H1 (cell line): Measurements from ENCODE around the gene SH2B3. TPM values are rescaled to one million over a fixed set of nuclear protein-coding genes. Genes with fewer than 3 reads are reported as not detected.

Experiments
- CTCF ChIA-PET: fragments of 300-600 bp; sonication (Branson Sonifier 250); formaldehyde crosslinking; loops from one replicate; lab custom pipeline; 2021; ENCODE audit not compliant: partially characterized antibody; lab: Charles Lee
- POLR2A ChIA-PET: fragments of 300-600 bp; sonication (Branson Sonifier 250); formaldehyde crosslinking; loops from one replicate; lab custom pipeline; 2021; ENCODE audit warnings: inconsistent platforms; ENCODE audit not compliant: partially characterized antibody; lab: Charles Lee
- DNase-seq, 2 experiments: peaks; one replicate each; pipeline versions ENCODE4 v3.0.0 to v3.0.0-alpha.2; 2010 to 2022; ENCODE audit warnings: low spot score in 2 of 2, low read depth in 1 of 2, mixed read lengths in 1 of 2
- FAIRE-seq: peaks from 2 replicates; lab custom pipeline; 2011; peaks lifted over from hg19 to GRCh38; lab: Jason Lieb, UNC
- H2AFZ ChIP-seq: 2 replicates; pipeline ENCODE4 v1.8.1; 2012; ENCODE audit warnings: low read length, inconsistent platforms
- H2AK5ac ChIP-seq: 2 replicates; pipeline ENCODE4 v1.6.1; 2013; ENCODE audit warnings: low read depth, low read length
- H2BK120ac ChIP-seq: replicated peaks from 2 replicates; pipeline ENCODE3; 2013; ENCODE audit warnings: low read depth, low read length, inconsistent platforms
- H2BK12ac ChIP-seq: 2 replicates; pipeline ENCODE4 v1.6.1; 2013; ENCODE audit warnings: low read depth, low read length
- H2BK15ac ChIP-seq: 2 replicates; pipeline ENCODE4 v1.6.1; 2013; ENCODE audit warnings: low read length
- H2BK20ac ChIP-seq: 2 replicates; pipeline ENCODE4 v1.6.1; 2013; ENCODE audit warnings: low read length
- H2BK5ac ChIP-seq: 2 replicates; pipeline ENCODE4 v1.6.1; 2013; ENCODE audit warnings: low read depth, low read length
- H3K14ac ChIP-seq: 2 replicates; pipeline ENCODE4 v1.6.1; 2013; ENCODE audit warnings: inconsistent platforms; ENCODE audit not compliant: insufficient read length
- H3K18ac ChIP-seq: 2 replicates; pipeline ENCODE4 v1.6.1; 2013; ENCODE audit warnings: low read length; ENCODE audit errors: extremely low read depth
- H3K23ac ChIP-seq: 2 replicates; pipeline ENCODE4 v1.6.1; 2013; ENCODE audit warnings: inconsistent platforms; ENCODE audit not compliant: insufficient read length
- H3K23me2 ChIP-seq: 2 replicates; pipeline ENCODE4 v1.6.1; 2013; ENCODE audit warnings: low read depth, low read length
- H3K27ac ChIP-seq: 2 replicates; pipeline ENCODE4 v1.6.1; 2011; ENCODE audit warnings: low read depth, low read length, inconsistent platforms
- H3K27me3 ChIP-seq, 4 experiments: replicated peaks in 1 of 4; 1 replicate in 1 of 4; 2 replicates in 3 of 4; pipeline versions ENCODE4 v1.6.1 to v1.8.1; 2011 to 2013; ENCODE audit warnings: low read length in 3 of 4, mild to moderate bottlenecking in 3 of 4, inconsistent platforms in 2 of 4, mixed read lengths in 2 of 4, moderate library complexity in 1 of 4; ENCODE audit not compliant: control insufficient read depth in 3 of 4, insufficient read depth in 3 of 4; ENCODE audit errors: extremely low read depth in 1 of 4
- H3K36me3 ChIP-seq, 4 experiments: 2 replicates each; pipeline versions ENCODE4 v1.6.1 to v1.8.1; 2011 to 2013; ENCODE audit warnings: mild to moderate bottlenecking in 4 of 4, low read length in 3 of 4, moderate library complexity in 2 of 4, control low read depth in 1 of 4, inconsistent platforms in 1 of 4; ENCODE audit not compliant: insufficient read depth in 4 of 4, control insufficient read depth in 2 of 4
- H3K4ac ChIP-seq: replicated peaks from 2 replicates; pipeline ENCODE3; 2013; ENCODE audit warnings: low read length, low read depth, mixed read lengths, inconsistent platforms; ENCODE audit not compliant: insufficient read length
- H3K4me1 ChIP-seq, 4 experiments: replicated peaks in 1 of 4; 1 replicate in 1 of 4; 2 replicates in 3 of 4; pipeline versions ENCODE4 v1.6.1 to v1.8.1; 2011 to 2013; ENCODE audit warnings: low read length in 3 of 4, inconsistent platforms in 2 of 4, mixed read lengths in 1 of 4; ENCODE audit not compliant: insufficient read depth in 4 of 4, control insufficient read depth in 3 of 4
- H3K4me2 ChIP-seq, 2 experiments: 2 replicates each; pipeline versions ENCODE4 v1.6.1 to v1.8.1; 2011 to 2013; ENCODE audit warnings: low read depth in 2 of 2, low read length in 2 of 2, control low read depth in 1 of 2, inconsistent platforms in 1 of 2, mild to moderate bottlenecking in 1 of 2; ENCODE audit not compliant: insufficient read depth in 1 of 2
- H3K4me3 ChIP-seq, 4 experiments: fragments of 200-600, 300-600 bp in 1 of 4; sonication (generic), shearing (Covaris generic), sonication (Bioruptor Twin) in 1 of 4; 2 replicates each; pipeline versions ENCODE4 v1.5.1 to v1.8.1; 2011 to 2016; ENCODE audit warnings: low read length in 4 of 4, low read depth in 3 of 4, control low read depth in 2 of 4, inconsistent platforms in 2 of 4, mild to moderate bottlenecking in 2 of 4, mixed read lengths in 1 of 4, moderate library complexity in 1 of 4; ENCODE audit not compliant: insufficient read depth in 2 of 4; ENCODE audit errors: extremely low read depth in 1 of 4
- H3K56ac ChIP-seq: replicated peaks from 2 replicates; pipeline ENCODE3; 2013; ENCODE audit warnings: low read depth, mild to moderate bottlenecking, mixed read lengths, low read length, inconsistent platforms; ENCODE audit not compliant: insufficient read length
- H3K79me1 ChIP-seq: 2 replicates; pipeline ENCODE4 v1.6.1; 2013; ENCODE audit warnings: low read depth, low read length, control low read depth
- H3K79me2 ChIP-seq, 2 experiments: 2 replicates each; pipeline versions ENCODE4 v1.6.1 to v1.8.1; 2012 to 2013; ENCODE audit warnings: low read length in 2 of 2, mild to moderate bottlenecking in 2 of 2, inconsistent platforms in 1 of 2; ENCODE audit not compliant: insufficient read depth in 2 of 2, control insufficient read depth in 1 of 2
- H3K9ac ChIP-seq, 4 experiments: replicated peaks in 1 of 4; 1 replicate in 1 of 4; 2 replicates in 3 of 4; pipeline versions ENCODE4 v1.6.1 to v1.8.1; 2011 to 2013; ENCODE audit warnings: low read depth in 3 of 4, low read length in 3 of 4, control low read depth in 2 of 4, mild to moderate bottlenecking in 2 of 4, moderate library complexity in 2 of 4, inconsistent platforms in 1 of 4; ENCODE audit errors: extremely low read depth in 1 of 4
- H3K9me3 ChIP-seq, 2 experiments: 2 replicates each; pipeline versions ENCODE4 v1.6.1 to v1.8.1; 2012 to 2013; ENCODE audit warnings: mild to moderate bottlenecking in 2 of 2, moderate library complexity in 2 of 2, control low read depth in 1 of 2, inconsistent platforms in 1 of 2, low read depth in 1 of 2, low read length in 1 of 2, mixed read lengths in 1 of 2; ENCODE audit not compliant: insufficient read depth in 2 of 2
- H4K20me1 ChIP-seq, 2 experiments: replicated peaks in 1 of 2; 2 replicates each; pipeline versions ENCODE3 to v1.8.1; 2011 to 2013; ENCODE audit warnings: inconsistent platforms in 2 of 2, low read length in 2 of 2, mild to moderate bottlenecking in 1 of 2; ENCODE audit not compliant: insufficient read depth in 2 of 2, control insufficient read depth in 1 of 2
- H4K5ac ChIP-seq: 2 replicates; pipeline ENCODE4 v1.6.1; 2013; ENCODE audit warnings: low read length, low read depth, mixed read lengths, inconsistent platforms; ENCODE audit not compliant: insufficient read length
- H4K8ac ChIP-seq: 2 replicates; pipeline ENCODE4 v1.8.0; 2013; ENCODE audit warnings: mild to moderate bottlenecking, moderate library complexity, low read length, inconsistent platforms; ENCODE audit not compliant: insufficient read depth; ENCODE audit errors: extremely low read depth
- H4K91ac ChIP-seq: replicated peaks from 2 replicates; pipeline ENCODE3; 2013; ENCODE audit warnings: low read length, mixed read lengths, inconsistent platforms; ENCODE audit not compliant: insufficient read length
- ATF2 ChIP-seq: IDR thresholded peaks from 2 replicates; pipeline ENCODE4 v1.6.1; 2012; ENCODE audit warnings: low read length, inconsistent platforms
- EGR1 ChIP-seq: IDR thresholded peaks from 2 replicates; pipeline ENCODE4 v1.6.1; 2011; ENCODE audit warnings: low read depth, low read length, borderline replicate concordance
- WGBS, 2 experiments: shearing (Covaris generic) in 1 of 2; methylation state at CpG; one replicate each; pipeline versions ENCODE4 v1.1.6 to v1.1.7; 2013 to 2015; ENCODE audit warnings: low lambda C conversion rate in 2 of 2, mixed read lengths in 2 of 2, inconsistent platforms in 1 of 2, low coverage in 1 of 2, missing lambda C conversion rate in 1 of 2; ENCODE audit not compliant: insufficient replicate concordance in 2 of 2, insufficient coverage in 1 of 2, insufficient read length in 1 of 2; ENCODE audit errors: extremely low coverage in 1 of 2, missing lambda C conversion rate in 1 of 2; 5-methylcytosine and 5-hydroxymethylcytosine counted together
- polyA plus RNA-seq, 7 experiments: library from polyadenylated mRNA; depleted of rRNA in 3 of 7; stranded (reverse) in 5 of 7; unstranded in 2 of 7; fragments of >200 nt in 5 of 7; fragments of 200-250 nt in 2 of 7; gene quantifications; 1 replicate in 5 of 7; 2 replicates in 1 of 7; 4 replicates in 1 of 7; pipeline versions ENCODE4 v1.2.1 to v1.2.3, GENCODE V29; 2011 to 2013; ENCODE audit warnings: missing spikeins in 2 of 7, mixed read lengths in 2 of 7
- total RNA-seq: library from RNA; stranded (reverse); fragmentation: NEBNext Ultra II Directional; extraction: Animal tissue kit (Norgen Biotek cat#: 25700); gene quantifications from 2 replicates; pipeline ENCODE4 v1.2.1, GENCODE V29; 2021
- TF ChIP-seq, protein P1 (sequence below): IDR thresholded peaks from 2 replicates; pipeline ENCODE4 v1.6.1; 2011; ENCODE audit warnings: low read depth, mild to moderate bottlenecking, low read length; ENCODE audit not compliant: insufficient read depth
- TF ChIP-seq, protein P2 (sequence below), 3 experiments: IDR thresholded peaks; 1 replicate in 2 of 3; 2 replicates in 1 of 3; pipeline versions ENCODE4 v1.5.1 to v1.6.1; 2011; ENCODE audit warnings: low read length in 3 of 3, mild to moderate bottlenecking in 3 of 3, inconsistent platforms in 2 of 3, low read depth in 1 of 3, moderate library complexity in 1 of 3; ENCODE audit not compliant: insufficient read depth in 1 of 3; ENCODE audit errors: control extremely low read depth in 1 of 3
- TF ChIP-seq, protein P3 (sequence below): IDR thresholded peaks from 2 replicates; pipeline ENCODE4 v1.6.1; 2011; ENCODE audit warnings: low read length, improper control_type of control experiment

SH2B3 gene
- total and polyA plus RNA-seq, 2 of the 8 experiments (the other 6 are each of a cell fraction or from before 2014, with no cell fraction given), result 20.8 to 34.1 TPM

DNA sequence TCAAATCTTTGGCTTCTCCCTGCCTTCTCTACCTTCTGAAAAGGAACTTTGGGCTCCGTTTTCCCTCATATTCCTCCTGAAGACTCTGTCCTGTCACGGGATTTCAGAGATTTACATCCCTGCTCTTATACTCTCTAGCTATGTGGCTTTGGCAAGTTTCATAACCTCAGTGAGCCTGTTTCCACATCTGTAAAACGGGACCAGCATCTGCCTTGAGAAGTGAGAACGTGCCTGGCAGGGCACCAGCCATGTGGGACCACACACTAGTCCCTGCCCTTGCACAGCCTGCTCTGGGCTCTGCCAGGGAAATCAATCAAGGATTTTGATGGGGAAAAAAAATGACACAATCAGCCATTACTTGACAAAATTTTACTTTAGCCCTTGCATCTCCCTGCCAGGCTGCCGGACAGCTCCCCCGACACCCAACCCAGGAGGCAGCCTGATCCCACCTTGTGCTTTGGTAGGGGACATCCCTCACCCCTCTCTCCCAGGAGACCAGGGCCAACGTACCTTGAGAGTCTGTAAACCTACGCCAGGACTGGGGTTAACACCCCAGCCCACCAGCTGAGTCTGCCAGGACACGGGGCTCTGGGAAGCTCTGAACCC, 45.3 kb upstream of the SH2B3 start:
- CTCF ChIA-PET, result interaction anchor here (1.1 to 1.8 kb wide), 4 partner anchors 9 to 62 kb away, joined by 3 to 6 read pairs (median 4); partner anchors contain the start of gene PHETA1
- H3K9ac ChIP-seq, result no peak overlapping the region
- H3K79me2 ChIP-seq, result no peaks in the 10 kb centered on the region
- POLR2A ChIA-PET, result interaction anchor here (2.0 to 3.5 kb wide), 2 partner anchors 9 to 44 kb away, joined by 5 to 27 read pairs; partner anchors contain the start of gene PHETA1
- H2AFZ ChIP-seq, result no peak overlapping the region
- H2BK5ac ChIP-seq, result no peak overlapping the region
- H3K4ac ChIP-seq, result no peak overlapping the region
- no peak overlapping the region for H4K8ac ChIP-seq
- no peak overlapping the region for H3K27ac ChIP-seq
- no peak overlapping the region for H4K91ac ChIP-seq
- no peak overlapping the region for H2BK120ac ChIP-seq
- H3K4me1 ChIP-seq, result no peaks in the 10 kb centered on the region
- no peak overlapping the region for H3K4me3 ChIP-seq
- H3K79me1 ChIP-seq, result no peaks in the 10 kb centered on the region
- H2BK20ac ChIP-seq, result no peak overlapping the region
- H2BK12ac ChIP-seq, result no peak overlapping the region
- no peak overlapping the region for H2BK15ac ChIP-seq
- peaks cover 0 to 3% (median 0%) of the 10 kb centered on the region in 4 experiments; a peak in 3 of 8 replicates for H3K36me3 ChIP-seq
- H3K4me2 ChIP-seq, result no peak overlapping the region
- DNase-seq (no peak), FAIRE-seq (no peak)
- H3K18ac ChIP-seq, result no peak overlapping the region
- H3K27me3 ChIP-seq, result no peaks in the 10 kb centered on the region
- H4K20me1 ChIP-seq, result no peaks in the 10 kb centered on the region
- H3K14ac ChIP-seq, result no peak overlapping the region
- no peak overlapping the region for H2AK5ac ChIP-seq
- no peak overlapping the region for H3K23ac ChIP-seq
- no peaks in the 10 kb centered on the region; the same call in 1 of the 2 replicates for H3K23me2 ChIP-seq
- 92% methylated on average over 9 of the region's 9 CpGs; no CpG with 5 or more reads in 1 of the 2 experiments for WGBS, 2 experiments
- no peak overlapping the region for H3K56ac ChIP-seq
- no peaks in the 10 kb centered on the region for H3K9me3 ChIP-seq
- H4K5ac ChIP-seq, result no peak overlapping the region
- TF ChIP-seq EGR1, result no peak
- TF ChIP-seq, protein P1, sequence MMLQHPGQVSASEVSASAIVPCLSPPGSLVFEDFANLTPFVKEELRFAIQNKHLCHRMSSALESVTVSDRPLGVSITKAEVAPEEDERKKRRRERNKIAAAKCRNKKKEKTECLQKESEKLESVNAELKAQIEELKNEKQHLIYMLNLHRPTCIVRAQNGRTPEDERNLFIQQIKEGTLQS, result no peak
- TF ChIP-seq, protein P2, sequence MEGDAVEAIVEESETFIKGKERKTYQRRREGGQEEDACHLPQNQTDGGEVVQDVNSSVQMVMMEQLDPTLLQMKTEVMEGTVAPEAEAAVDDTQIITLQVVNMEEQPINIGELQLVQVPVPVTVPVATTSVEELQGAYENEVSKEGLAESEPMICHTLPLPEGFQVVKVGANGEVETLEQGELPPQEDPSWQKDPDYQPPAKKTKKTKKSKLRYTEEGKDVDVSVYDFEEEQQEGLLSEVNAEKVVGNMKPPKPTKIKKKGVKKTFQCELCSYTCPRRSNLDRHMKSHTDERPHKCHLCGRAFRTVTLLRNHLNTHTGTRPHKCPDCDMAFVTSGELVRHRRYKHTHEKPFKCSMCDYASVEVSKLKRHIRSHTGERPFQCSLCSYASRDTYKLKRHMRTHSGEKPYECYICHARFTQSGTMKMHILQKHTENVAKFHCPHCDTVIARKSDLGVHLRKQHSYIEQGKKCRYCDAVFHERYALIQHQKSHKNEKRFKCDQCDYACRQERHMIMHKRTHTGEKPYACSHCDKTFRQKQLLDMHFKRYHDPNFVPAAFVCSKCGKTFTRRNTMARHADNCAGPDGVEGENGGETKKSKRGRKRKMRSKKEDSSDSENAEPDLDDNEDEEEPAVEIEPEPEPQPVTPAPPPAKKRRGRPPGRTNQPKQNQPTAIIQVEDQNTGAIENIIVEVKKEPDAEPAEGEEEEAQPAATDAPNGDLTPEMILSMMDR (IDR thresholded peaks at IDR 0.05; ENCODE audit: control extremely low read depth in 1 of 3, insufficient read depth in 1 of 3, low read depth in 1 of 3, low read length in 3 of 3), result no peak
- no peak for TF ChIP-seq ATF2
- TF ChIP-seq, protein P3, sequence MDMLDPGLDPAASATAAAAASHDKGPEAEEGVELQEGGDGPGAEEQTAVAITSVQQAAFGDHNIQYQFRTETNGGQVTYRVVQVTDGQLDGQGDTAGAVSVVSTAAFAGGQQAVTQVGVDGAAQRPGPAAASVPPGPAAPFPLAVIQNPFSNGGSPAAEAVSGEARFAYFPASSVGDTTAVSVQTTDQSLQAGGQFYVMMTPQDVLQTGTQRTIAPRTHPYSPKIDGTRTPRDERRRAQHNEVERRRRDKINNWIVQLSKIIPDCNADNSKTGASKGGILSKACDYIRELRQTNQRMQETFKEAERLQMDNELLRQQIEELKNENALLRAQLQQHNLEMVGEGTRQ, result no peak
